HCT116 (cell line): ENCODE measurements around the gene ZSCAN25. TPM values are rescaled to one million over a fixed set of nuclear protein-coding genes. Genes with fewer than 3 reads are reported as not detected.

ENCODE experiments used
- ATAC-seq: fragments of 200-7000 bp; cut with Tn5 transposase; 2 replicates; pipeline ENCODE4 v1.9.1; 2020; ENCODE audit warnings: mild to moderate bottlenecking, moderate library complexity
- BruUV-seq: library from RNA; stranded (reverse); fragments of 400-500 nt; replicated peaks from 2 replicates; lab custom pipeline; 2021; lab: Mats Ljungman, UMichigan
- CTCF ChIA-PET: fragments of 300-600 bp; sonication (Branson Sonifier 250); formaldehyde crosslinking; loops from one replicate; lab custom pipeline; 2021; ENCODE audit warnings: antibody characterized with exemption; lab: Charles Lee
- POLR2A ChIA-PET: fragments of 300-600, 350-600 bp; sonication (Branson Sonifier 250); formaldehyde crosslinking; loops from one replicate; lab custom pipeline; 2021; ENCODE audit warnings: antibody characterized with exemption; lab: Charles Lee
- RAD21 ChIA-PET, 2 experiments: fragments of 300-600 bp; sonication (Branson Sonifier 250); formaldehyde crosslinking; loops; one replicate each; lab custom pipeline; 2023; ENCODE audit warnings: low total read pairs in 2 of 2; ENCODE audit not compliant: uncharacterized antibody in 2 of 2, unreplicated experiment in 2 of 2, low non-redundant PET in 1 of 2; lab: Charles Lee
- DNase-seq: peaks from one replicate; pipeline ENCODE4 v3.0.0-alpha.2; 2010; ENCODE audit warnings: low read depth, low spot score
- H2AFZ ChIP-seq: fragments of 200-600 bp; shearing (Covaris generic), sonication (generic); 2 replicates; pipeline ENCODE4 v1.6.1; 2017; ENCODE audit warnings: low read depth, mixed run types, mixed read lengths, antibody characterized with exemption, low read length; ENCODE audit not compliant: poor library complexity, severe bottlenecking
- H3K27ac ChIP-seq: 2 replicates; pipeline ENCODE4 v1.5.1; 2012; ENCODE audit warnings: low read depth, low read length
- H3K27me3 ChIP-seq: fragments of 200-600 bp; sonication (generic); 2 replicates; pipeline ENCODE4 v1.6.1; 2016; ENCODE audit warnings: mixed run types, low read length, mixed read lengths; ENCODE audit not compliant: insufficient read depth
- H3K36me3 ChIP-seq, 2 experiments: fragments of 200-500 bp in 1 of 2; fragments of 200-600 bp in 1 of 2; sonication (Bioruptor generic) in 1 of 2; sonication (generic) in 1 of 2; 2 replicates each; pipeline versions ENCODE4 v1.5.1 to v1.6.1; 2014 to 2016; ENCODE audit warnings: low read length in 2 of 2, inconsistent platforms in 1 of 2, mixed read lengths in 1 of 2, mixed run types in 1 of 2; ENCODE audit not compliant: insufficient read depth in 2 of 2, control insufficient read depth in 1 of 2
- H3K4me1 ChIP-seq, 2 experiments: fragments of 200-600 bp in 1 of 2; sonication (generic) in 1 of 2; 2 replicates each; pipeline versions ENCODE4 v1.5.1 to v1.6.1; 2012 to 2017; ENCODE audit warnings: low read length in 2 of 2, inconsistent platforms in 1 of 2, mild to moderate bottlenecking in 1 of 2, mixed read lengths in 1 of 2, mixed run types in 1 of 2, moderate library complexity in 1 of 2; ENCODE audit not compliant: insufficient read depth in 2 of 2, control insufficient read depth in 1 of 2
- H3K4me2 ChIP-seq: fragments of 200-600 bp; sonication (generic); 2 replicates; pipeline ENCODE4 v1.6.1; 2017; ENCODE audit warnings: mixed run types, low read length, mixed read lengths
- H3K4me3 ChIP-seq, 2 experiments: fragments of 200-600 bp in 1 of 2; sonication (generic) in 1 of 2; replicated peaks in 1 of 2; 2 replicates each; pipeline ENCODE4 v1.5.1; 2011 to 2016; ENCODE audit warnings: low read length in 2 of 2, control low read depth in 1 of 2, low read depth in 1 of 2, mild to moderate bottlenecking in 1 of 2, mixed read lengths in 1 of 2, mixed run types in 1 of 2
- H3K79me2 ChIP-seq: fragments of 200-600 bp; sonication (generic); 2 replicates; pipeline ENCODE4 v1.6.1; 2017; ENCODE audit warnings: mild to moderate bottlenecking, mixed run types, low read length, moderate library complexity, mixed read lengths; ENCODE audit not compliant: insufficient read depth
- H3K9ac ChIP-seq: fragments of 200-600 bp; sonication (generic); 2 replicates; pipeline ENCODE4 v1.6.1; 2016; ENCODE audit warnings: low read length, mixed read lengths
- H3K9me2 ChIP-seq: fragments of 200-600 bp; sonication (generic), shearing (Covaris generic); 2 replicates; pipeline ENCODE4 v1.6.1; 2017; ENCODE audit warnings: mixed run types, mild to moderate bottlenecking, moderate library complexity; ENCODE audit not compliant: insufficient read depth
- H3K9me3 ChIP-seq, 2 experiments: fragments of 200-500 bp in 1 of 2; fragments of 200-600 bp in 1 of 2; sonication (Bioruptor generic) in 1 of 2; sonication (generic) in 1 of 2; 2 replicates each; pipeline ENCODE4 v1.6.1; 2014 to 2017; ENCODE audit warnings: low read length in 2 of 2, mixed read lengths in 2 of 2, inconsistent platforms in 1 of 2, low read depth in 1 of 2, mild to moderate bottlenecking in 1 of 2, mixed run types in 1 of 2, moderate library complexity in 1 of 2; ENCODE audit not compliant: control insufficient read depth in 1 of 2, insufficient read depth in 1 of 2
- H4K20me1 ChIP-seq: fragments of 200-600 bp; sonication (generic), shearing (Covaris generic); 2 replicates; pipeline ENCODE4 v1.6.1; 2017; ENCODE audit warnings: mixed run types, mild to moderate bottlenecking, moderate library complexity; ENCODE audit not compliant: insufficient read depth
- ATF3 ChIP-seq: IDR thresholded peaks from 2 replicates; pipeline ENCODE4 v1.6.1; 2012
- CTCF ChIP-seq, 3 experiments: fragments of 200-600 bp in 1 of 3; sonication (generic) in 1 of 3; IDR thresholded peaks in 2 of 3; conservative IDR thresholded peaks in 1 of 3; 2 replicates each; pipeline ENCODE4 v1.5.1; 2012 to 2017; ENCODE audit warnings: low read depth in 2 of 3, low read length in 2 of 3, antibody characterized with exemption in 1 of 3, borderline replicate concordance in 1 of 3, control low read depth in 1 of 3, mild to moderate bottlenecking in 1 of 3, mixed read lengths in 1 of 3, mixed run types in 1 of 3, moderate library complexity in 1 of 3; ENCODE audit not compliant: insufficient read depth in 1 of 3
- EZH2phosphoT487 ChIP-seq: fragments of 200-600 bp; IDR thresholded peaks from 2 replicates; pipeline ENCODE4 v1.6.1; 2018; ENCODE audit warnings: antibody characterized with exemption, borderline replicate concordance
- MAX ChIP-seq: IDR thresholded peaks from 2 replicates; pipeline ENCODE4 v1.6.1; 2012
- REST ChIP-seq: IDR thresholded peaks from 2 replicates; pipeline ENCODE4 v1.6.1; 2012; ENCODE audit warnings: low read depth
- SP1 ChIP-seq: IDR thresholded peaks from 2 replicates; pipeline ENCODE4 v1.6.1; 2012; ENCODE audit warnings: low read depth
- SRF ChIP-seq: IDR thresholded peaks from 2 replicates; pipeline ENCODE4 v1.6.1; 2012; ENCODE audit warnings: low read depth
- YY1 ChIP-seq: IDR thresholded peaks from 2 replicates; pipeline ENCODE4 v1.6.1; 2011; ENCODE audit warnings: low read length, low read depth, moderate library complexity, mild to moderate bottlenecking; ENCODE audit not compliant: insufficient replicate concordance; ENCODE audit errors: extremely low read depth
- ZBTB33 ChIP-seq: IDR thresholded peaks from 2 replicates; pipeline ENCODE4 v1.6.1; 2011; ENCODE audit warnings: mild to moderate bottlenecking, low read length, moderate library complexity; ENCODE audit not compliant: insufficient replicate concordance; ENCODE audit errors: extremely low read depth
- intact Hi-C: fragments of 100-400 bp; cut with micrococcal nuclease; formaldehyde crosslinking; loops from 2 replicates; pipeline ENCODE4 v1.10.0; 2022
- total RNA-seq: library from RNA; stranded (reverse); gene quantifications from one replicate; pipeline ENCODE4 v1.2.1, GENCODE V29; 2021; ENCODE audit not compliant: unreplicated experiment

Gene ZSCAN25
- total RNA-seq, 1 experiment from 2014 or later = 14.0 TPM

- no peaks in the 10 kb centered on the region for H3K4me1 ChIP-seq
- no peak overlapping the region for H3K4me2 ChIP-seq
- H3K4me3 ChIP-seq = no peak overlapping the region
- no peak overlapping the region for H3K9ac ChIP-seq
- H3K79me2 ChIP-seq = no peaks in the 10 kb centered on the region
- ATAC-seq = no peak
- H3K9me3 ChIP-seq = no peaks in the 10 kb centered on the region
- TF ChIP-seq CTCF (IDR thresholded peaks at IDR 0.05 in 2 of 3, conservative IDR thresholded peaks at IDR 0.05 in 1 of 3; ENCODE audit: borderline replicate concordance in 1 of 3, insufficient read depth in 1 of 3, low read depth in 2 of 3, low read length in 2 of 3) (no peak), YY1 (no peak), REST (no peak), SRF (no peak), EZH2phosphoT487 (no peak), ZBTB33 (no peak), MAX (no peak), ATF3 (no peak), SP1 (no peak)
- TF ChIP-seq, all 23 proteins: peak for 0
- no peaks in the 10 kb centered on the region for H3K9me2 ChIP-seq
- no peak overlapping the region for H2AFZ ChIP-seq
- no peak overlapping the region for H3K27ac ChIP-seq
- ChIA-PET RAD21 (no interaction called here), CTCF (no interaction called here), POLR2A (no interaction called here)
- no peak for DNase-seq
- BruUV-seq = no TSS peak
- peaks cover 11 to 18% of the 10 kb centered on the region in 2 experiments; a peak in 3 of 4 replicates for H3K36me3 ChIP-seq
- H3K27me3 ChIP-seq = no peaks in the 10 kb centered on the region
- intact Hi-C loops = no loop called here
- H4K20me1 ChIP-seq = no peaks in the 10 kb centered on the region
Measured at GRCh38 chr7:99576251-99576650, 40.5 kb upstream of the ZSCAN25 start.
